Left kidney (tissue), 8 donors: ENCODE results near the gene UGT1A1. TPM values are rescaled to one million over a fixed set of nuclear protein-coding genes. Genes with fewer than 3 reads are reported as not detected.
"Not testable (repeated sequence)": the region's sequence is repeated elsewhere in the genome, so short reads cannot be mapped to it uniquely, and the experiment has no call there.

ENCODE experiments used
- DNase-seq: peaks from one replicate; pipeline ENCODE4 v3.0.0-alpha.2; 2013
- long read RNA-seq, 8 donors: transcript quantifications; one replicate each; lab custom pipeline, GENCODE V29; 2026
- polyA plus RNA-seq: library from polyadenylated mRNA; unstranded; fragments of 120-200 nt; gene quantifications from one replicate; pipeline ENCODE4 v1.2.1, GENCODE V29; 2013; ENCODE audit not compliant: insufficient read length

UGT1A1 gene
- 0.58 TPM for polyA plus RNA-seq
- long read RNA-seq, donor 1: 0 reads
- long read RNA-seq, donor 2: 0 reads
- long read RNA-seq, donor 3: 0 reads
- long read RNA-seq, donor 4: 0 reads
- long read RNA-seq, donor 5: 0 reads
- long read RNA-seq, donor 6: 0 reads
- long read RNA-seq, donor 7: 0 reads
- long read RNA-seq, donor 8: 0 reads

GRCh38 chr2:233760043-233760442 lies at the start of gene UGT1A1:
Gene UGT1A1 (plus strand): TSS chr2:233760270. CDS start chr2:233760288, 18 bp downstream.
- no peak for DNase-seq

DNA sequence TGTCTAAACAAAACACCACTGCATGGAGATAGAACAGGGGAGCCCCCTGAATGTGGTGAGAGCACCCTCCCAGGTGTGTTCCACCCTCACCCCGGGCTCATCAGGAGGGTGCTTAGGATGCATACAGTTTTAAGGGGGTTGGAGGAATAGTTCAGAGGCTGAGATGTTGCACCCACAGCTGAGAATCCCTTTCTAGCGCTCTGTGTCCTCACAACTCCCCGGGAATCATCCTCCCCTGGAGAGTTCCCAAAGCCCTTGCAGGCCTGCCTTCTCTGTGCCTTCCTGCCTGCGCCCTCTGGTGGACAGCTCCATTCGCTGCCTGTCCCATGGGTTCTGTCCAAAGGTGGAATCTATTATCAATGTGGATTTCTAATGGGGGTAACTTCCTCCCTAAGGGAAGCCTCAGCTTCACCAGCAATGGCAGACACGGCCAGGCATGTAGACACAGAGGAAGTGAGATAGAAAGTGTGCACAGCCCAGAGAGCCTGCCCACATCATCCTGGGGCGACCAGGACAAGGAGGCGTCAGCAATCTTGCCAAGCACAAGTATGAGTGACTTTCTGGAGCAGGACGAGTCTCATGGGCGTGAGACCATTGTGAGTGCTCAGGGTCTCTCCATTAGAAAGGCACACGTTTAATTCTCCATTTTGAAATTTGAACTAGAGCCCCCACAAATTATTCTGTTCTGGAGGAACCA lies 48.6 kb upstream of the UGT1A1 start:
- peak; percentile 61 for DNase-seq

DNA sequence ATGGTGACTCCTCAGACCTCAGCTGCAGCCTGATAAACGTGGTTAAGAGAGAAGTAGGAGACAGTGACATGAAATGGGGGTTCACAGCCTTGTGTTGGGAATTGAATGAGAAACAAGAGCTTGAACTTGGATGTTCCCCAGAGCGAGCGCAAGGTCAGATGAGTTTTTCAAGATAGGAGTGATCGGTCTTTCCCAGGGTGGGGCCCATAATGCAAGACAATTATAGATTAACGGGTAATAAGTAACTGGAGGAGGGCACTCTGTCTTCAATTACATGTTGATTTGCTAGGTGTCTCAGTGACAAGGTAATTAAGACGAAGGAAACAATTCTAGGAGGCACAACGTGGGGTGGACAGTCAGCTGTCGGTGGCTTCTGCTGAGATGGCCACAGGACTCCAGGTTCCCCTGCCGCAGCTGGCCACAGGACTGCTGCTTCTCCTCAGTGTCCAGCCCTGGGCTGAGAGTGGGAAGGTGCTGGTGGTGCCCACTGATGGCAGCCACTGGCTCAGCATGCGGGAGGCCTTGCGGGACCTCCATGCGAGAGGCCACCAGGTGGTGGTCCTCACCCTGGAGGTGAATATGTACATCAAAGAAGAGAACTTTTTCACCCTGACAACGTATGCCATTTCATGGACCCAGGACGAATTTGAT lies 47.3 kb upstream of the UGT1A1 start, which contains the start of gene UGT1A5:
Gene UGT1A5, plus strand, starts transcription at position 297 of the 651 bp plus-strand sequence. Its CDS starts 85 bp downstream, at position 382.
- DNase-seq: no peak

DNA sequence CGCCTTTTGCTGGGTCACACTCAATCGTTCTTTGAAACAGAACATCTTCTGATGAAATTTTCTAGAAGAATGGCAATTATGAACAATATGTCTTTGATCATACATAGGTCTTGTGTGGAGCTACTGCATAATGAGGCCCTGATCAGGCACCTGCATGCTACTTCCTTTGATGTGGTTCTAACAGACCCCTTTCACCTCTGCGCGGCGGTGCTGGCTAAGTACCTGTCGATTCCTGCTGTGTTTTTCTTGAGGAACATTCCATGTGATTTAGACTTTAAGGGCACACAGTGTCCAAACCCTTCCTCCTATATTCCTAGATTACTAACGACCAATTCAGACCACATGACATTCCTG lies 46.8 kb upstream of the UGT1A1 start:
- no peak for DNase-seq

DNA sequence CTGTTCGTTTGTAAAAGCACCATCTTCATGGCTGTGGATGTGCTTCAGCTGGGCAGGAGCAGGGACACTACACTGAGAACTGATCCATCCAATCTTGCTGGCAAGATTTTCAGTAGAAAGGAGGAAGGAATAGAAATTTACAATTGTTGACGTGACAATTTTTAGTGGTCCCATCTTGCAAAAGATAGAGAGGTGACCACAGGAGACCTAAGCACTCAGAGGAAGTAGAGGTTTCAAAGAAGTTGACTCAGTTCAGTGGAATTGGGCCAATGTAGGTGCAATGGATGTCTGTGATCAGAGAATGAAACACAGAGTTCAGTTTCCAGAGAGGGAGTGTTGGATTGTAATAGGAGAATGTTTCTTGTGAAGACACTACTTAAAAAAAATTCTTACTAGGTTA lies 45.9 kb upstream of the UGT1A1 start:
- DNase-seq: no peak

GRCh38 chr2:233718552-233718951 lies 41.5 kb upstream of the UGT1A1 start, which contains the start of gene UGT1A4:
Gene UGT1A4 (plus strand): TSS chr2:233718736. CDS start chr2:233718821, 85 bp downstream.
- DNase-seq: no peak

GRCh38 chr2:233728723-233729301 lies 31.3 kb upstream of the UGT1A1 start, which contains the start of gene UGT1A3:
Gene UGT1A3 (plus strand): TSS chr2:233729042. CDS start chr2:233729127, 85 bp downstream.
- no peak for DNase-seq

- not testable (repeated sequence) for DNase-seq
Observed at GRCh38 chr2:233736868-233737653, 23.0 kb upstream of the UGT1A1 start.

GRCh38 chr2:233740870-233741269 lies 19.2 kb upstream of the UGT1A1 start:
- DNase-seq: no peak

- no peak for DNase-seq
Observed at GRCh38 chr2:233743464-233744259, 16.4 kb upstream of the UGT1A1 start.

DNA sequence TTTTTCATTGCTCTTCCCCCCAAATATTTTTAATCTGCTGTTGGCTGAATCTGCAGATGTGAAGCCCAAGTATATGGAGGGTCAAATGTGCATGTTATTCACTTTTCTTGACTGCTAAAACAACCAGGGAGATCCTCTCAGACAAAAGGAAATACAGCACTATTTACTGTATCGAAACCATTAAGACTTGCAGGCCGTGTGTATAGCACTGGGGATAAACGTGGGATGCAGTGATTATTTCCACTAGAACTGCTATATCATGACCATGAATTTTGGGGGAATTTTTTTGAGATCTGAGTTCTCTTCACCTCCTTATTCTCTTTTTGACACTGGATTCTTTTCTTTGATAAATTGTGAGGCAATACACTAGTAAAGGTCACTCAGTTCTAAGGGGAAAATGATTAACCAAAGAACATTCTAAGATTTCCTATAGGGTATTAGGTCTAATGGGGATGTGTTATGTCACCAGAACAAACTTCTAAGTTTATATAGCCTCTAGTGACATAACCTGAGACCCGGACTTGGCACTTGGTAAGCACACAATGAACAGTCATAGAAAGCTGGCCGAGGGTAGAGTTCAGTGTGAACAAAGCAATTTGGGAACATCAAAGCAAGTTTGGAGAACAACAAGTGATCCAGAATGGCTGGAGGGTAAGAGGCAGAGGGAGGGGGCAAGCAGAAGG lies 14.9 kb upstream of the UGT1A1 start:
- DNase-seq: no peak

GRCh38 chr2:233745838-233746237 lies 14.2 kb upstream of the UGT1A1 start:
- not testable (repeated sequence) for DNase-seq

DNA sequence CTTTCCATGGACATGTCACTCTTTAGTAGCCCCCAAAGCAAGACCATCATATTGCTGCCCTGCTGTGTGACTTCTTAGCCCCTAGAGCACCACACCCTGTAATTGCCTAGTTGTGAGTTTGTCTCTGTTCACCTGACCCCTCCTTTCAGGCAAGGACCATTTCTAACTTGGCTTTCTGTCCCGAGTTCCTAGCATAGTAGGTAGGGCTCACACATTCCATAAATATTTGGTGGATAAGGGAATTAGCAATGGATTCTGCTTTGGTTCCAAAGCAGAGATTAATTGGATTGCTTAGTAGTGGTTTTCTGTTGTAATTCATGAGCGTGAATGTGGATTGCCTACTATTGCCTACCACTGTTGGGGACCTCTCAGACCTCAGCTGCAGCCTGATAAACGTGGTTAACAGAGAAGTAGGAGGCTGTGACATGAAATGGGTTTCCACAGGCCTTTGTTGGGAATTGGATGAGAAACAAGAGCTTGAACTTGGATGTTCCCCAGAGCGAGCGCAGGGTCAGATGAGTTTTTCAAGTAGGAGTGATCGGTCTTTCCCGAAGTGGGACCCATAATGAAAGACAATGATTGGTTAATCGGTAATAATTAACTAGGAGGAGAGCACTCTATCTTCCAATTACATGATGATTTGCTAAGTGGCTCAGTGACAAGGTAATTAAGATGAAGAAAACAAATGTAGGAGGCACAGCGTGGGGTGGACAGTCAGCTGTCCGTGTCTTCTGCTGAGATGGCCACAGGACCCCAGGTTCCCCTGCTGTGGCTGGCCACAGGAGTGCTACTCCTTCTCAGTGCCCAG lies 13.4 kb upstream of the UGT1A1 start:
- DNase-seq: no peak

DNA sequence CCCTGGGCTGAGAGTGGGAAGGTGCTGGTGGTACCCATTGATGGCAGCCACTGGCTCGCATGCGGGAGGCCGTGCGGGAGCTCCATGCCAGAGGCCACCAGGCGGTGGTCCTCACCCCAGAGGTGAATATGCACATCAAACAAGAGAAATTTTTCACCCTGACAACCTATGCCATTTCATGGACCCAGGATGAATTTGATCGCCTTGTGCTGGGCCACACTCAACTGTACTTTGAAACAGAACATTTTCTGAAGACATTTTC lies 12.9 kb upstream of the UGT1A1 start:
- no peak for DNase-seq

GRCh38 chr2:233750689-233751088 lies 9.4 kb upstream of the UGT1A1 start:
- not testable (repeated sequence) for DNase-seq

GRCh38 chr2:233751212-233752009 lies 8.7 kb upstream of the UGT1A1 start:
- not testable (repeated sequence) for DNase-seq

- no peak for DNase-seq
Observed at GRCh38 chr2:233754872-233755611, 5.0 kb upstream of the UGT1A1 start.

DNA sequence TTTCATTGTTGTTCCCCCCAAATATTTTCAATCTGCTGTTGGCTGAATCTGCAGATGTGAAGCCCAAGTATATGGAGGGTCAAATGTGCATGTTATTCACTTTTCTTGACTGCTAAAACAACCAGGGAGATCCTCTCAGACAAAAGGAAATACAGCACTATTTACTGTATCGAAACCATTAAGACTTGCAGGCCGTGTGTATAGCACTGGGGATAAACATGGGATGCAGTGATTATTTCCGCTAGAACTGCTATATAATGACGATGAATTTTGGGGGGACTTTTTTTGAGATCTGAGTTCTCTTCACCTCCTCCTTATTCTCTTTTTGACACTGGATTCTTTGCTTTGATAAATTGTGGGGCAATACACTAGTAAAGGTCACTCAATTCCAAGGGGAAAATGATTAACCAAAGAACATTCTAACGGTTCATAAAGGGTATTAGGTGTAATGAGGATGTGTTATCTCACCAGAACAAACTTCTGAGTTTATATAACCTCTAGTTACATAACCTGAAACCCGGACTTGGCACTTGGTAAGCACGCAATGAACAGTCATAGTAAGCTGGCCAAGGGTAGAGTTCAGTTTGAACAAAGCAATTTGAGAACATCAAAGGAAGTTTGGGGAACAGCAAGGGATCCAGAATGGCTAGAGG lies 3.5 kb upstream of the UGT1A1 start:
- DNase-seq: no peak
